Adipocyte (in vitro differentiated cells): ENCODE data around the gene FLYWCH1.
"Not testable (repeated sequence)": the region's sequence is repeated elsewhere in the genome, so short reads cannot be mapped to it uniquely, and the experiment has no call there.

Experiments
- DNase-seq: peaks from one replicate; pipeline ENCODE4 v3.0.0-alpha.2; 2015; ENCODE audit warnings: low read depth
- H3K27me3 ChIP-seq: replicated peaks from 2 replicates; pipeline ENCODE4 v1.7.0; 2013; ENCODE audit warnings: mild to moderate bottlenecking, low read length, moderate library complexity; ENCODE audit not compliant: control insufficient read depth, insufficient read depth
- H3K36me3 ChIP-seq: 2 replicates; pipeline ENCODE4 v1.7.0; 2013; ENCODE audit warnings: low read length, mild to moderate bottlenecking, moderate library complexity; ENCODE audit not compliant: control insufficient read depth, insufficient read depth, severe bottlenecking
- H3K4me1 ChIP-seq: 2 replicates; pipeline ENCODE4 v1.7.0; 2013; ENCODE audit warnings: mild to moderate bottlenecking, low read length, moderate library complexity; ENCODE audit not compliant: control insufficient read depth, insufficient read depth
- H3K4me3 ChIP-seq: 2 replicates; pipeline ENCODE4 v1.7.0; 2013; ENCODE audit warnings: mild to moderate bottlenecking, low read length, moderate library complexity
- H3K9ac ChIP-seq: 2 replicates; pipeline ENCODE4 v1.7.0; 2013; ENCODE audit warnings: mild to moderate bottlenecking, low read length, moderate library complexity
- H3K9me3 ChIP-seq: 2 replicates; pipeline ENCODE4 v1.7.0; 2013; ENCODE audit warnings: mild to moderate bottlenecking, low read length, moderate library complexity; ENCODE audit not compliant: control insufficient read depth

Gene FLYWCH1

GRCh38 chr16:2930236-2930635 lies 18.5 kb downstream of the FLYWCH1 start:
- DNase-seq = no peak
- Histone ChIP-seq H3K4me3 (no peak overlapping the region), H3K27me3 (no peaks in the 10 kb centered on the region), H3K36me3 (peaks cover 40% of the 10 kb centered on the region), H3K9me3 (no peaks in the 10 kb centered on the region), H3K9ac (no peak overlapping the region), H3K4me1 (peaks cover 7% of the 10 kb centered on the region)

- not testable (repeated sequence) for H3K4me1 ChIP-seq, H3K4me3 ChIP-seq, DNase-seq, H3K27me3 ChIP-seq, H3K9ac ChIP-seq, H3K9me3 ChIP-seq
- H3K36me3 ChIP-seq = peaks cover 46% of the 10 kb centered on the region
Observed at GRCh38 chr16:2931231-2931914, 19.6 kb downstream of the FLYWCH1 start.

GRCh38 chr16:2933136-2933535 lies 21.4 kb downstream of the FLYWCH1 start:
- Histone ChIP-seq H3K27me3 (no peaks in the 10 kb centered on the region), H3K36me3 (peaks cover 63% of the 10 kb centered on the region), H3K9me3 (no peaks in the 10 kb centered on the region), H3K9ac (no peak overlapping the region), H3K4me1 (no peaks in the 10 kb centered on the region), H3K4me3 (no peak overlapping the region)
- no peak for DNase-seq

- no peak for DNase-seq
- Histone ChIP-seq H3K4me3 (no peak overlapping the region), H3K9ac (no peak overlapping the region), H3K4me1 (no peaks in the 10 kb centered on the region), H3K9me3 (no peaks in the 10 kb centered on the region), H3K27me3 (no peaks in the 10 kb centered on the region), H3K36me3 (peaks cover 66% of the 10 kb centered on the region)
Observed at GRCh38 chr16:2933701-2934100, 22.0 kb downstream of the FLYWCH1 start.

GRCh38 chr16:2934450-2934849 lies 22.7 kb downstream of the FLYWCH1 start:
- H3K4me1 ChIP-seq = no peaks in the 10 kb centered on the region
- H3K9me3 ChIP-seq = no peaks in the 10 kb centered on the region
- no peaks in the 10 kb centered on the region for H3K27me3 ChIP-seq
- H3K36me3 ChIP-seq = peaks cover 70% of the 10 kb centered on the region
- no peak overlapping the region for H3K9ac ChIP-seq
- no peak for DNase-seq
- no peak overlapping the region for H3K4me3 ChIP-seq

GRCh38 chr16:2936436-2937011 lies 24.8 kb downstream of the FLYWCH1 start:
- Histone ChIP-seq H3K36me3 (peaks cover 73% of the 10 kb centered on the region), H3K9me3 (no peaks in the 10 kb centered on the region), H3K4me1 (no peaks in the 10 kb centered on the region), H3K9ac (no peak overlapping the region), H3K27me3 (no peaks in the 10 kb centered on the region), H3K4me3 (no peak overlapping the region)
- DNase-seq = no peak

- no peak for DNase-seq
- Histone ChIP-seq H3K27me3 (no peaks in the 10 kb centered on the region), H3K36me3 (peaks cover 74% of the 10 kb centered on the region), H3K4me3 (no peak overlapping the region), H3K9me3 (no peaks in the 10 kb centered on the region), H3K4me1 (no peaks in the 10 kb centered on the region), H3K9ac (no peak overlapping the region)
Observed at GRCh38 chr16:2937170-2937569, 25.4 kb downstream of the FLYWCH1 start.

- H3K9me3 ChIP-seq = no peaks in the 10 kb centered on the region
- H3K9ac ChIP-seq = no peak overlapping the region
- H3K4me3 ChIP-seq = no peak overlapping the region
- H3K27me3 ChIP-seq = no peaks in the 10 kb centered on the region
- H3K36me3 ChIP-seq = peaks cover 76% of the 10 kb centered on the region
- H3K4me1 ChIP-seq = no peaks in the 10 kb centered on the region
- no peak for DNase-seq
Observed at GRCh38 chr16:2938206-2938605, 26.5 kb downstream of the FLYWCH1 start.

- Histone ChIP-seq H3K4me3 (no peak overlapping the region), H3K36me3 (peaks cover 74% of the 10 kb centered on the region), H3K4me1 (no peaks in the 10 kb centered on the region), H3K27me3 (no peaks in the 10 kb centered on the region), H3K9me3 (no peaks in the 10 kb centered on the region), H3K9ac (no peak overlapping the region)
- DNase-seq = no peak
Observed at GRCh38 chr16:2939968-2940367, 28.2 kb downstream of the FLYWCH1 start.

GRCh38 chr16:2942045-2942444 lies 30.3 kb downstream of the FLYWCH1 start:
- Histone ChIP-seq H3K4me1 (no peaks in the 10 kb centered on the region), H3K9me3 (no peaks in the 10 kb centered on the region), H3K4me3 (no peak overlapping the region), H3K9ac (no peak overlapping the region), H3K27me3 (no peaks in the 10 kb centered on the region), H3K36me3 (peaks cover 67% of the 10 kb centered on the region)
- DNase-seq = no peak

- H3K36me3 ChIP-seq = peaks cover 58% of the 10 kb centered on the region
- not testable (repeated sequence) for H3K27me3 ChIP-seq, H3K9me3 ChIP-seq, DNase-seq, H3K4me3 ChIP-seq, H3K9ac ChIP-seq, H3K4me1 ChIP-seq
Observed at GRCh38 chr16:2943716-2944115, 32.0 kb downstream of the FLYWCH1 start.

GRCh38 chr16:2946649-2947048 lies 34.9 kb downstream of the FLYWCH1 start:
- peaks cover 42% of the 10 kb centered on the region for H3K36me3 ChIP-seq
- no peaks in the 10 kb centered on the region for H3K9me3 ChIP-seq
- H3K27me3 ChIP-seq = no peaks in the 10 kb centered on the region
- no peak overlapping the region for H3K9ac ChIP-seq
- DNase-seq = no peak
- no peak overlapping the region for H3K4me3 ChIP-seq
- H3K4me1 ChIP-seq = no peaks in the 10 kb centered on the region
